PC-3 (cell line): ENCODE data around the gene PROX1.

Experiments
- EZH2 ChIP-seq: fragments of 300-600 bp; sonication (generic); IDR thresholded peaks from one replicate; pipeline ENCODE4 v1.6.1; 2017; ENCODE audit warnings: antibody characterized with exemption, mild to moderate bottlenecking, low read length; ENCODE audit not compliant: unreplicated experiment
- EZH2phosphoT487 ChIP-seq: fragments of 300-600 bp; sonication (generic); IDR thresholded peaks from 2 replicates; pipeline ENCODE4 v1.6.1; 2018; ENCODE audit warnings: mild to moderate bottlenecking, antibody characterized with exemption, low read length, borderline replicate concordance
- TF ChIP-seq, protein P1 (sequence below): fragments of 300-600 bp; sonication (generic); conservative IDR thresholded peaks from 2 replicates; pipeline ENCODE4 v1.5.1; 2017; ENCODE audit warnings: antibody characterized with exemption, low read depth, mild to moderate bottlenecking, low read length

DNA sequence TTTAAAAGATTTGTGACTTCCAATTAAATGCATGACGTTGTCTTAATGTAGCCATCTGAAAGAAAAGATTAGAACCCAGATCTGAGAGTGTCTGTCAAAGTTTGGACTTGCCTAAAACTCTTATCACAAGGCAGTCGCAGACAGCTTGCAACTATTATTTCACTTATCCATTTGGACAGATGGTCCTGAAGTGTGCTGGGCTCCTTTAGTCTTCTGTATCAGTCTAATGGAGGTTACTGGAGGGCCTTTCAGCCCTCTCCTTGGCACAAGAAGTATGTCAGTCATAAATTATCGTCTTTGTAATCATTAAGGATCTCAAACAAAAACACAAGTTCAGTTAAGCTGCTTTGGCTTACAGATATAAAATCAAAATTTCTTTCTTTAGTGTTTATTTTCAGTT, 15.5 kb downstream of the PROX1 start:
- TF ChIP-seq, protein P1, sequence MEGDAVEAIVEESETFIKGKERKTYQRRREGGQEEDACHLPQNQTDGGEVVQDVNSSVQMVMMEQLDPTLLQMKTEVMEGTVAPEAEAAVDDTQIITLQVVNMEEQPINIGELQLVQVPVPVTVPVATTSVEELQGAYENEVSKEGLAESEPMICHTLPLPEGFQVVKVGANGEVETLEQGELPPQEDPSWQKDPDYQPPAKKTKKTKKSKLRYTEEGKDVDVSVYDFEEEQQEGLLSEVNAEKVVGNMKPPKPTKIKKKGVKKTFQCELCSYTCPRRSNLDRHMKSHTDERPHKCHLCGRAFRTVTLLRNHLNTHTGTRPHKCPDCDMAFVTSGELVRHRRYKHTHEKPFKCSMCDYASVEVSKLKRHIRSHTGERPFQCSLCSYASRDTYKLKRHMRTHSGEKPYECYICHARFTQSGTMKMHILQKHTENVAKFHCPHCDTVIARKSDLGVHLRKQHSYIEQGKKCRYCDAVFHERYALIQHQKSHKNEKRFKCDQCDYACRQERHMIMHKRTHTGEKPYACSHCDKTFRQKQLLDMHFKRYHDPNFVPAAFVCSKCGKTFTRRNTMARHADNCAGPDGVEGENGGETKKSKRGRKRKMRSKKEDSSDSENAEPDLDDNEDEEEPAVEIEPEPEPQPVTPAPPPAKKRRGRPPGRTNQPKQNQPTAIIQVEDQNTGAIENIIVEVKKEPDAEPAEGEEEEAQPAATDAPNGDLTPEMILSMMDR = no peak
- no peak for TF ChIP-seq EZH2
- no peak for TF ChIP-seq EZH2phosphoT487
